HG03103 (cell line): ENCODE data around the gene EIF2S2.

Experiments used
- ATAC-seq: cut with Tn5 transposase; IDR thresholded peaks from one replicate; pipeline ENCODE4 v1.9.1; 2021; ENCODE audit warnings: low read depth; ENCODE audit not compliant: unreplicated experiment

The EIF2S2 gene

DNA sequence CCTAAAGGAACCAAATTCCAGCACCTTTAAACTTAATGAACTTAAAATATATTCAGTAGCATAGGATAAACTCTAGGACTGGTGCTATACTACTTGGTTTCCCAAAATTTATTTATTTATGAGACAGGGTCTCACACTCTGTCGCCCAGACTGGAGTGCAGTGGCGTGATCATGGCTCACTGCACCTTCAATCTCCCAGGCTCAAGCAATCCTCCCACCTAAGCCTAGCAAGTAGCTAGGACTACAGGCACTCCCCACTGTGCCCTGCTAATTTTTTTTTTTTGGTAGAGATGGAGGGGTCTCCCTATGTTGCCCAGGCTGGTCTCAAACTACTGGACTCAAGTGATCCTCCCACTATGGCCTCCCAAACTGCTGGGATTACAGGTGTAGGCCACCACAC, 21.4 kb downstream of the EIF2S2 start:
- ATAC-seq, result no peak

DNA sequence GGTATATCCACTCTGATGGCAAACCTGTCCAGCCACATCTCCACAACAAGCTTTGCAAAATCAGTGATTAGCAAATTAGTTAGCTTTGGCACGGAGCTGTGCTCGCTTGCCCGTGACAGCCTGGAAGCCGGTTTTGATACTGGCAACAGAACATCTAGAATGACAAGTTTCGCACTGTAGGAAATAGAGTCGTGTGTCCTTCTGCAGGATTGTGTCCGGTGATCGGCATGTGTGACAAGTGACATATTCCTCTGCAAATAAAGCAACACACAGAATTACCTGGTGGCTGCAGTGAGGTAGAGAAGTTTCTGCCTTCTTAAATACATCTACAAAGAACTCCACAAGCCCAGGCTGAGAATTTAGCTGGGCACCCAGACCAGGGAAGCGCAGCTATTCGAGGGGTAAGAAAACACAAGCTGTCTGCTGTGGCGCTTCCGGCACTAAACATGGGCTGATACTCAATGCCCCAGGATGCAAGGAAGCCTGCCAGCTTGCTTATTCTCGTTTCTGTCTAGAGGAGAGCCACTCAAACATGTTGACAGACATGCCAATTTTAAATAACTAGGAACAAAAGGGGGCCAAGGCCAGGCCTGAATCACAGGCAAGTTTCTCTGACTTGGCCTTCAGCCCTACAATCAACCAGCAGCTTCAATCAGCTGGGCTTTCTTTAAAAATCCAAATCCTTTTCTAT, 22.2 kb downstream of the EIF2S2 start:
- ATAC-seq, result no peak

DNA sequence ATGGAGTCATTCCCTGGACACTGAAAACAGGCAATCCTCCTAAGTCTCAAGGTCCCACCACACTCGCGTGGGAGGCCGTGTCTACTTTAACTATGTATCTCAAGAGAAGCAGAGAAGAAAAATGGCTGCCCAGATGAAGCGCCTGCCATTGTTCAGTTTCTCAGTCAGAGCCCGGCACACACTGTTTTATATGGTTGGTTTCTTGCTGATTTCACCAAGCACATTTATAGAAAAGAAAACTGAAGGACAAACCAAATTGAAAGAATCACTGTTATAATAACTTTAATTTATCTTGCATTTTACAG, 22.9 kb downstream of the EIF2S2 start:
- no peak for ATAC-seq

DNA sequence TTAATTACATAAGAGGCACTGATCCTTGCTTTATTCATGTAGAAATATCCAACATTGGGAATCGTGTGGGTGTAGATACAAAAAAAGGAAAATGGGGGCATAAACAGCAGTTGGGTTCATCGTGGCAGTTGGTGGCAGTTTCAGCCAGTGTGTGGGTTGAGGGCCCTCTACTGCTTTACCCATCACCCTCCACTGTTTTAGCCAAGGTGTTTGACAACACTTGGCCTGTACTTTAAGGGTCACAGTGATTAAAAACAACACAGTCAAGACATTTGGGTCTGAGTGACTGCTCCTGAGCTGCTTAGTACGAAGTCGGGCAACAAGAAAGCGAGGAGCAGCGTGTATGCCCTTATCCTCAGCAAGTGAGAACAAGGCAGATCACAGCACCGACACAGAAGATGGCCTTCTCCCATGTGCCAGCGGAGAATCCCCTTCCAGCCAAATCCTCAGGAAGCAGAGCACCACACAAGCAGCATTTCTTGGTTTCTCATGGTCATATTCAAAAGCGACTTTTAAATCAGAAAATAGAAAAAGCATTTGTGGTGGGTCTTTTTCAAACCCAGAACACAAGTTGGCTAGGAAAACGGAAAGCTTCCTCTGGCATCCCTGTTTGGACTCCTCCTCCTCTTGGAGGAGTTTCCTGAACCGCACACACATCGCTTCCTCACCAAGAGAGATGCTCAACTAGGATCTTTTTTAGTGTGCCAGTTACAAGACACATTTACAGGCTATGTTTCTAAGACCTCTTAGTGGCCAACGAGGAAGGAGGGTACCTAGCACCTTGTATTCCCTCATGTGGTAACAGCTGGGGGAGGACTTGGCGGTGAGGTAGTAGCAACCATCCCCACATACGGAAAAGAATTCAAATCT, 23.5 kb downstream of the EIF2S2 start:
- no peak for ATAC-seq

DNA sequence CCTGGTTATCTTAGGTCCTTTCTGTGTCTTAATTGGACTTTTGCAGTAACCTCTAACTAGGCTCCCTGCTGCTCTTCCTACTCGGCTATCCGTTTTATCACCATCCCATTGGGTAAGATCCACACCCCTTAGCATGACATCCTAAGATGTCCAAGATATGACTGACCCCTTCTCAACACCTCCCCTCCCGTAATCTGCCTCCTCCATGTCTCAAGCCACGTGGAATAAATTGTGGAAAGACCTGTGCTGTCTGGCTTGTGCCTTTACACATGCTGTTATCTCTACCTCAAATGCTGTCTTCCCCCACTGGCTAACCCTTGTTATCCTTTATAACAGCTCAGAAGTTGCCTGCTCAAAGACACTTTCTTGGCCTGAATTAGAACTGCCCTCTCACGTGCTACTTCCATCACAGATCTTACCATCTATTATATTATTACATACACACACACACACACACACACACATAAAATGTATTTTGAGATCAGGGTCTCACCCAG, 26.5 kb downstream of the EIF2S2 start:
- ATAC-seq, result no peak

DNA sequence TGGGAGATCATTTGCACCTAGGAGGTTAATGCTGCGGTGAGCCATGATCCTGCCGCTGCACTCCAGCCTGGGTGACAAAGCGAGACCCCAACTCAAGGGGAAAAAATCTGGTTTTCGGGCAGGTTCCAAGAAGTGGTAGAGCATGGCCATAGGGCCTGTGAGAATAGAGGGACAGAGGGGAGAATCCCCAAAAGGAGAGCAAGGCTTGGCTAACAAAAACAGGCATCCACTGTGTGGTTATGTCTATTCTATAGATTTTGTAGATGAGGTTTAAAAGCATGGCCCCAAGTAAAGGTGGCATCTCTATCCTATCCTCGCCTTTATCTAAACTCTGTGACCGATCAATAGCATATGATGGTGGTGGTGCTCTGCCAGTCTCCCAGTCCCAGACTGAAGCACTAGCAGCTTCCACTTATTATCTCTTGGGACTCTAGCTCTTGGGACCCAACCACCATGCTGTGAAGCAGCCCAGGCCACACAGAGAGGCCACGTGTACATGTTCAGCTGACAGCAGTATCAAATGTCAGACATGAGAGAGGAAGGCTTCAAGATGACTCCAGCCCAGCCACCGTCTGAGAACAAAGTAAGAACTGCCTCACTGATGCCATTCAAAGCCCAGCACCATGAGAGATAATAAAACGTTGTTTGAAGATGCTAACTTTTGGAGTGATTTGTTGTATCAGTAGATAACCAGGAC, 27.7 kb downstream of the EIF2S2 start:
- ATAC-seq, result no peak

DNA sequence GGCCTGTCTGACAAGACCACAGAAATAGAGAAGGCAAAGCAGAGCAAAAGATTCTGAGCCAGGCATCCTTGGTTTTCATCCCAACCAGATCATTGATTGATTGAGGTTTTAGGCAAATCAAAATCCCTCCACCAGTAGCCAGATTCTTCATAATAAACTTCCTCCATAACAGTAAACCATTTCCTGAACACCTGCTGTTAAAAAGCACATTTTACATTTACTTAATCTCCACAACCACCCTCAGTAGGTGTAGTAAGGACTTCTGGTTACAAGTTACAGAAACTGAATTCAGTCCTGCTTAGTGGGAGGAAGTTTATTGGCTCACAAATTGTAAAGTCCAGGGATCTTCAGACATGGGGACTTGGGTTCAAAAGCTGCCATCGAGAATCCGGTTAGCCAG, 28.3 kb downstream of the EIF2S2 start:
- ATAC-seq, result no peak

DNA sequence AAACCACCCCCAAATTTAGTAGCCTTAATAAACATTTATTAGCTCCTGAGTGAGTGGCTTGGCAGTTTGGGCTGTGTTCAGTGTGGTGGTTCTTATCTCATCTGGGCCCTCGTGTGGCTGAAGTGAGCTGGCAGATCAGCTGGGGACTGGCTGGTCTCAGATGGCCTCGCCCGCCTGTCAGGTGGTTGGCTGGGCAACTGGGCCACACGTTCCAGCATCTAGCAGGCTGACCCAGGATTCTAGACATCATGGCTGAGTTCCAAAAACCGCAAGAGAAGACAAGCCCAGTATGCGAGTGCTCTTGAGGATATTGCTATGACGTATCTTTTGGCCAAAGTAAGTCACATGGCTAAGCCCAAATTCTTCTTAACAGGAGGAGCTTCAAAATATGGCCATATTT, 28.9 kb downstream of the EIF2S2 start:
- no peak for ATAC-seq

DNA sequence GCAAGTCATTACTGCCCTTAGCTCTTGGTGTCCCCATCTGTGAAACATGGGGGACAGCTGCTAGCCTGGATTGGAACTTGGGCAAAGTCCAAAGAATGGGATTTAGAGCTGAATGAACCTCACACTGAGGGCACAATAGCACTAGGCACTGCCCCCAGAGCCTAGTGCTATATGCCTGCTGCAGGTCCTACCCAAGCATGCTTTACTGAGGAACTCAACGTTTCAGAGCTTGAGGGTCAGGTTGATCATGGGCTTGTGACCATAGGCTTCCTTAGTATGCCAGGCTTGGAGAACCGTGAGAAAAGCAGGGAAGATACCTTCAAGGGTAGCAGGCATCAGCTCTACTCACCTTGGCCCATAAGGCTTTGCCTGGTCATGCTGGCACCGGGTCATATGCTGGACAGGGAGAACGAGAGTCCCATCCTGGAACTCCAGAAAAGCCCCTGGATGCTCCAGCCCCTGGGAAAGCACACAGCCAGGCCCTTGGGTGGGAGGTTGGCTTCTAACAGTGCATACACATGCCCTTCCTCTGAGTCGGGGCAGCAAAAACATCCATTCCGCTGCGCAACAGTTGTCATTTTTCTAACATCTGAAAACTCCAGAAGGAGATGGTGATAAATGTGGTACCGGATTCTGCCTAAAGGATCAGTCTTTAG, 29.7 kb downstream of the EIF2S2 start:
- no peak for ATAC-seq

DNA sequence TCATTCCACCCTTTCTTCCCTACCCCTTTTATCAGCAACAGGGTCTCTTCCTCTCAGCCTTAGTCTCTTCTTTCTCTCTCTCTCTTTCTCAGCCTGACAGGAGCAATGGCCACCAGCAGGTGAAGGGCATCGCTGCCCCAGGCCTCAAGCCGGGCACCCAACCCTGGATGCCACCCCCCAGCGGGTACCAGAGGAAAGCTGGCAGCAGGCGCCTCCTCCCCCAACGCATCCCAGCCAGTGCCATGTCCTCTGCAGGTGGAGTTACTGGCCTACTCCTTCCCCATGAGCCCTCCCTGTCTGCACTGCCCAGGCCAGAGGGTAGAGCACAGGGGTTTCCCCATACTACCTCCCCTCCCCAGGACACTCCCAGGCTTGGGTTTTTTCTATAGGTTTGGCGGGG, 32.2 kb downstream of the EIF2S2 start:
- ATAC-seq, result no peak

DNA sequence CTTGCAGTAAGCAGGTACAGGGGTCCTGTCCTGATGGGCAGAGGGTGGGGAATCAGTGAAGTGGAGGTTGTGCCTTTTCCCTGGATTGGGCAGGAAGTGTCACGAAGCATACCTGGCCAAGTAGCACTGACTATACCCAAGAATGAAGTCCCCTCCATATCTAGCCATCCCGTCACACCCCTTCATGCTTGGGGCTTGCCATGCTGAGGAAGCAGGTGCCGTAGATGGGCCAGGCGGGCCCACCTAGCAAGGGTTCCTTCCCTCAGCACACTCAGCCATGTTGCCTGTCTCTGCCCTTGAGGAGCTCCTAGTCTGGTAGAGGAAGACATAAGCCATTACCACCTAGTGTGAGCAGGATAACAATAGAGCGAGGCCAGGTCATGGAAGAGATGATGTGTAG, 33.5 kb downstream of the EIF2S2 start:
- no peak for ATAC-seq

DNA sequence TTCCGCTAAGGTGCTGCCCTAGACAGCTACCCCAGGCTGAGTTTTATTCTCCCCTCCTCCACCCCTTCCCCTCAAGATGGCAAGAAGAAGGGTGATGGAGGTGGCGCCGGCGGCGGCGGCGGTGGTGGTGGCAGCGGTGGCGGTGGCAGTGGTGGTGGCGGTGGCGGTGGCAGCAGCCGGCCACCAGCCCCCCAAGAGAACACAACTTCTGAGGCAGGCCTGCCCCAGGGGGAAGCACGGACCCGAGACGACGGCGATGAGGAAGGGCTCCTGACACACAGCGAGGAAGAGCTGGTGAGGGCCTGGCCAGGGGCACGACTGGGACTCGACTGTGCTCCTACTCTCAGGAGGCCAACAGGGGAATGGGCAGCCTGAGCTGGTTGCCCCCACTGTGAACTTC, 35.1 kb downstream of the EIF2S2 start:
- ATAC-seq, result no peak

DNA sequence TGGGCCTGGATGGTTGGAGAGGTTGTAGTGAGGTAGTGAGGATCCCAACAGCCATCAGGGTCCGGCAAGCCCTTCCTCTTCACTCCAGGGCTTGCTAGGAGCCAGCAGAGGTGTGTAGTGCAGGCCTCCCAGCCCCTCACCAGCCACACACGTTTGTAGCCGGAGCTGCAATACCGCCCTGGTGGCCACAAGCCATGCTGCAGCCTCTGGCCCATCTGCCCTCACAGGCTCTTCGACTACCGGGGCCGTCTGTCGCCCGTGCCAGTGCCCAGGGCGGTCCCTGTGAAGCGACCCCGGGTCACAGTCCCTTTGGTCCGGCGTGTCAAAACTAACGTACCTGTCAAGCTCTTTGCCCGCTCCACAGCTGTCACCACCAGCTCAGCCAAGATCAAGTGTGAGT, 36.4 kb downstream of the EIF2S2 start:
- ATAC-seq, result no peak

DNA sequence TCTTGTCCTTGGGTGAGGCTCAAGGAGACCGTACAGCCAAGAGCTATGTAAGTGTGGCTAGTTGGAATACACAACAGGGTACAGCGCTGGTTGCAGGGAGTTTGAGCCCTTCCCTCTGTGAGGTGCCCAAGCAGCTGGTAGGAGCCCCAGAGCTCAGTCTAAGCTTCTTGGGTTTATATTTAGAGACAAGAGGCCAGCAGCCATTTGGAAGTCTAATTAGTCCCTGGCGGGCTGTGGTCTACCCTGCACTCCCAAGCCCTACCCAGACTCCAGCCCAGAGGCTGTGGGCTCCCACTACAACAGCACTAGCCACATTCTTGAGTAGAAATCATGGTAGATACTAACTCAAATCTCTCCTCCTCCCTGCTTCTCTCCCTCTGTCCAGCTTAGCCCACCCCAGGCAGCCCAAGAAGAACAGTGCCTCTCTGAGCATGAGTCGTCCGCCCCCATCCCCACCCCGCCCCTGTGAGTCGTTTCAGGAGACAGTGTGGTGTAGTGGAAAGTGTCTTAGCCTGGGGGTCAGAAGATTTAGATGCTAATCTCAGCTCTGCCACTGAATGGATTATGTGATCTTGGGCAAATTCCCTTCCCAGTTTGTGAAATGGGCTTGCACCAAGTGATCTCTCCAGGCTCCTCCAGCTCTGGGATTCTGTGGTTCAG, 37.8 kb downstream of the EIF2S2 start:
- no peak for ATAC-seq

DNA sequence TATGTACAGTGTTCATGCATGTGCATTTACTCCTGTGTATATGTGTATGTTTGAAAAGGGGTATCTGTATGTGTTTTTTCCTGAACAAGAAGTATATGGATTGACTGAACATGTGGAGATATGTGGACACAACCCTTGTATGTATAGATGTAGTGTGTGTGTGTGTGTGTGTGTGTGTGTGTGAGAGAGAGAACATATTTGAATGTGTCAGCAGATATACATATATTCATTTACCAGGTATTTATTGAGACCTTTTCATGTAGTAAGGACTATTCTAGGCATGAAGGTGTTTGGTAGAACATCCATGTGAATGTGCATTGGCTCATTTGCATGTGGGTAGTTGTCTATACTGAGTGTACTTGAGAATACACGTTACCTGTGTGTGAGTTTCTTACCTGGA, 39.3 kb downstream of the EIF2S2 start:
- ATAC-seq, result no peak

DNA sequence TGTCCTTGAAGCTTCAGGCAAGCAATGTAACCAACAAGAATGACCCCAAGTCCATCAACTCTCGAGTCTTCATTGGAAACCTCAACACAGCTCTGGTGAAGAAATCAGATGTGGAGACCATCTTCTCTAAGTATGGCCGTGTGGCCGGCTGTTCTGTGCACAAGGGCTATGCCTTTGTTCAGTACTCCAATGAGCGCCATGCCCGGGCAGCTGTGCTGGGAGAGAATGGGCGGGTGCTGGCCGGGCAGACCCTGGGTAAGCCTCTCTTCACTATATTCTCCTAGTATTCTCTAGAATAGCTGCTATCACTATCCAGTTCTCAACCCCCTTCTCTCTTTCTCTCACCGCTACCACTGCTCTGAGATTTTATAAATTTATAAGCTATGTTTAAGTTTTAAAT, 40.0 kb downstream of the EIF2S2 start:
- ATAC-seq, result no peak

DNA sequence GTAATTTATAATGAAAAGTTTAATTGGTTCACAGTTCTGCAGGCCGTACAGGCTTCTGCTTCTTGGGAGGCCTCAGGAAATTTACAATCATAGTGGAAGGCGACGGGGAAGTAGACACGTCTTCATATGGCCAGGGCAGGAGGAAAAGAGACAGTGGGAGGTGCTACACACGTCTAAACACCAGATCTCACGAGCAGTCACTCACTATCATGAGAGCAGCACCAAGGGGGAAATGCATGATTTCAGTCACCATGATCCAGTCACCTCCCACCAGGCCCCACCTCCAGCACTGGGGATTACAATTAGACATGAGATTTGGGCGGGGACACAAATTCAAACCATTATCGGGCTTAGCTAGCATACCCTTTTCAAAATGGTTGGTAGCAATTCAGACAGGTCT, 41.2 kb downstream of the EIF2S2 start:
- no peak for ATAC-seq

DNA sequence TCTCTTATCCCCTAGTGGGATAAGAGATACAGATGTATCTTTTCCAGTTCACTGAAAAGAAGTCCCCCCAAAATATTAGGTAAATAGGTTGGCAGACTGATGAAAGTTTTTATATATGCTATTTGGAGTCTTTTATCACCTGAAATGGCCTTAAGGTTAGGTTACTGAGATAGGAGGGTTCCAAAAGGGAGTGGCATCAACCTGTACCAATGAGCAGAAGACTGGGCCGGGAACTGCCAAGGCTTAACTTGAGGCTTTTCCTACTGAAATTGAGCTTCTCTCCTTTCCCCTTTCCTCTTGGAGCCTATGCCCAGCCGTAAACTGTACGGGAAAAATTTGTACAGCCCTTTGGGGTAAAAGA, 42.0 kb downstream of the EIF2S2 start:
- no peak for ATAC-seq

DNA sequence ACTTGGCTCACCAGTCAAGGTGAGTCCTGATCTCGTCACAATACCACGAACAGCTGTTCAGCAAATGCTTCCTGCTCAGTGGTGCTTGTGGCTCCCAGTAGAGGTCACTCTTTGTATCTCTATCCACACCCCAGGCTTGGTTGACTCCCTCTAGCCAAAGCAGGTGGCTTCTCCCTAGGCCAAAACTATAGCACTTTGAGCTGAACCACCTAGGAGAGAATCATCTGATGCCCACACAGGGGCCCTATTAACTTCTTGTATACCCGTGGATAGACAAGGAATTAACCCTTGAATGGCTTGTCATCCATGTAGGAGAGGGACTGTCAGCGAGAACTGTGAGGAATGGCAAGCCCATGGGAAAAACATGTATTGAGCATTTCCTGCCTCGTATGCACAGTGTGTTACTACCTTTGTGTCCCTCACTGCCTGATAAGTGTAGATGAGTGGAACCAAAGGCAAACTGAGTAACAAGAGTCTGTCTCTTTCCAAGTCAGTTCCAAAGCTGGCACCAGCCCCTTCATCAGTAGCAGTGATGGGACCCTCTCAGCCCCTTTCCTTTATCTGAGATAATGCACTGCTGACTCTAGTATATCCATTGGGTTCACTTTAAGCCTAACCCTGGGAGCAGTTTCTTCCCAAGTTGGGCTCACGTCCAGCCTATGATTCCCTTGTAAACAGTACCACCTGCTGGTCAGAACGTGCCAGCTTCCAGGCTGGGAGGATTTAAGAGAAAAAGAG, 42.5 kb downstream of the EIF2S2 start:
- no peak for ATAC-seq

DNA sequence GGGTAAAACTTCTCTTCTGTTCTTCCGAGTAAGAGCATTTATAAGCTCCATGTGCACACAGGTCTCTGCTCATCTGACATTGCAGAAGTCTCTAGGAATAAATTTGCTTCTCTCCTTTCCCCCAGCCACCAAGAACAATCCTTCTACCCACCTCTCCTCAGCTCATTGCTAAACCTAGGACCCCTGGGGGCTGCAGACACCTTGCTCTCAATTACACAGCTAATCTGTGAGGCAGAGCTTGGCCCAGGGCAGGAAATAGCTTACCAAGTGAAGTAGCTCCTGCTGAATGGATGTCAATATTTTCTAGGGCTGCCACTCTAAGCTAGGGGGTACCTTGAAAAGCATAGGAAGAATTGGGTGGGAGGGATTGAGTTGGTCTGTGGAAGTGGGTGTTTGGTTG, 44.0 kb downstream of the EIF2S2 start:
- ATAC-seq, result no peak
